HepG2 (cell line): ENCODE data around the gene RIMS3. TPM values are rescaled to one million over a fixed set of nuclear protein-coding genes. Genes with fewer than 3 reads are reported as not detected.

ENCODE experiments used
- ATAC-seq: fragments of 200-7000 bp; cut with Tn5 transposase; 3 replicates; pipeline ENCODE4 v1.9.1; 2020; ENCODE audit warnings: mild to moderate bottlenecking, moderate library complexity
- BruUV-seq: library from RNA; stranded (reverse); fragments of 400-500 nt; replicated peaks from 2 replicates; lab custom pipeline; 2021; lab: Mats Ljungman, UMichigan
- CTCF ChIA-PET: fragments of 300-600 bp; formaldehyde crosslinking; extraction: SDS; loops from one replicate; lab custom pipeline; 2021; ENCODE audit warnings: low total read pairs, inconsistent platforms, low intra/inter-chr PET ratio; lab: Yijun Ruan, JAX
- POLR2A ChIA-PET: fragments of 350-600 bp; sonication (Branson Sonifier 250); formaldehyde crosslinking; loops from one replicate; lab custom pipeline; 2020; ENCODE audit warnings: antibody characterized with exemption, inconsistent platforms; lab: Yijun Ruan, JAX
- DNase-seq: peaks from one replicate; pipeline ENCODE4 v3.0.0-alpha.2; 2015; ENCODE audit warnings: low spot score
- FAIRE-seq: peaks from 3 replicates; lab custom pipeline; 2011; peaks lifted over from hg19 to GRCh38; lab: Jason Lieb, UNC
- H2AFZ ChIP-seq: one replicate; pipeline ENCODE4 v1.6.1; 2011; ENCODE audit warnings: low read length, inconsistent platforms
- H3K27ac ChIP-seq: fragments of 300-600 bp; 3 replicates; pipeline ENCODE4 v1.8.0; 2011; ENCODE audit warnings: mixed run types, mild to moderate bottlenecking, mixed read lengths, low read length, inconsistent platforms; ENCODE audit not compliant: insufficient read depth; ENCODE audit errors: extremely low read length
- H3K27me3 ChIP-seq, 2 experiments: fragments of 200-600 bp in 1 of 2; 2 replicates in 1 of 2; 3 replicates in 1 of 2; pipeline versions ENCODE4 v1.6.0 to v1.8.0; 2011; ENCODE audit warnings: low read length in 2 of 2, mild to moderate bottlenecking in 2 of 2, moderate library complexity in 2 of 2, inconsistent platforms in 1 of 2; ENCODE audit not compliant: insufficient read depth in 2 of 2, control insufficient read depth in 1 of 2
- H3K36me3 ChIP-seq, 2 experiments: fragments of 200-600 bp in 1 of 2; replicated peaks in 1 of 2; 2 replicates in 1 of 2; 3 replicates in 1 of 2; pipeline versions ENCODE4 v1.5.1 to v1.8.0; 2011; ENCODE audit warnings: low read length in 2 of 2, inconsistent platforms in 1 of 2; ENCODE audit not compliant: insufficient read depth in 2 of 2, control insufficient read depth in 1 of 2
- H3K4me1 ChIP-seq: 2 replicates; pipeline ENCODE4 v1.5.1; 2012; ENCODE audit warnings: low read length, inconsistent platforms; ENCODE audit not compliant: insufficient read depth
- H3K4me2 ChIP-seq: 2 replicates; pipeline ENCODE4 v1.6.0; 2011; ENCODE audit warnings: low read depth, low read length, inconsistent platforms
- H3K4me3 ChIP-seq, 3 experiments: fragments of 200-600 bp in 1 of 3; sonication (generic), shearing (Covaris generic) in 1 of 3; replicated peaks in 1 of 3; 2 replicates each; pipeline ENCODE4 v1.5.1; 2011 to 2016; ENCODE audit warnings: low read length in 3 of 3, inconsistent platforms in 2 of 3, low read depth in 2 of 3, mild to moderate bottlenecking in 2 of 3, control low read depth in 1 of 3, mixed read lengths in 1 of 3; ENCODE audit not compliant: insufficient read depth in 1 of 3
- H3K79me2 ChIP-seq: one replicate; pipeline ENCODE4 v1.6.1; 2011; ENCODE audit warnings: low read length, inconsistent platforms; ENCODE audit not compliant: insufficient read depth
- H3K9ac ChIP-seq: 2 replicates; pipeline ENCODE4 v1.6.0; 2011; ENCODE audit warnings: mild to moderate bottlenecking, low read depth, low read length, inconsistent platforms; ENCODE audit not compliant: insufficient read depth
- H3K9me3 ChIP-seq: 2 replicates; pipeline ENCODE4 v1.5.1; 2012; ENCODE audit warnings: mild to moderate bottlenecking, low read length
- H4K20me1 ChIP-seq: 2 replicates; pipeline ENCODE4 v1.6.0; 2011; ENCODE audit warnings: inconsistent platforms, mild to moderate bottlenecking, low read length, moderate library complexity; ENCODE audit not compliant: insufficient read depth
- BCL6 ChIP-seq: IDR thresholded peaks from 2 replicates; pipeline ENCODE4 v1.6.1; 2016; ENCODE audit warnings: missing genetic modification reagents, missing compliant biosample characterization
- FOXA1 ChIP-seq, 2 experiments: fragments of 450-650 bp in 1 of 2; sonication (generic) in 1 of 2; formaldehyde crosslinking in 1 of 2; IDR thresholded peaks; 2 replicates each; pipeline versions ENCODE4 v1.4.0 to v1.6.1; 2016 to 2020; ENCODE audit warnings: missing genetic modification reagents in 1 of 2
- MBNL3 ChIP-seq: fragments of 250-450 bp; sonication (Bioruptor Pico); conservative IDR thresholded peaks from 2 replicates; pipeline ENCODE4 v1.8.0; 2022; ENCODE audit warnings: mild to moderate bottlenecking, inconsistent platforms
- SMC3 ChIP-seq: IDR thresholded peaks from 2 replicates; pipeline ENCODE4 v1.6.1; 2011; ENCODE audit warnings: low read length, improper control_type of control experiment
- STAG1 ChIP-seq: sonication (generic); formaldehyde crosslinking; IDR thresholded peaks from 2 replicates; pipeline ENCODE4 v1.4.0; 2020; ENCODE audit warnings: missing genetic modification reagents
- ZNF24 ChIP-seq: fragments of 450-650 bp; IDR thresholded peaks from 2 replicates; pipeline ENCODE4 v1.6.1; 2017; ENCODE audit warnings: antibody characterized with exemption, mild to moderate bottlenecking
- ZNF263 ChIP-seq: sonication (generic); formaldehyde crosslinking; IDR thresholded peaks from 2 replicates; pipeline ENCODE4 v1.4.0; 2020; ENCODE audit warnings: missing genetic modification reagents
- ZNF546 ChIP-seq: sonication (generic); formaldehyde crosslinking; conservative IDR thresholded peaks from 2 replicates; pipeline ENCODE4 v1.8.1; 2023; ENCODE audit warnings: mild to moderate bottlenecking, missing genetic modification reagents
- ZNF549 ChIP-seq: sonication (generic); formaldehyde crosslinking; IDR thresholded peaks from 2 replicates; pipeline ENCODE4 v1.5.0; 2020; ENCODE audit warnings: missing genetic modification reagents
- ZNF614 ChIP-seq: IDR thresholded peaks from 2 replicates; pipeline ENCODE4 v1.6.1; 2018; ENCODE audit warnings: missing biosample characterization, missing genetic modification reagents, inconsistent platforms, borderline replicate concordance
- WGBS: methylation state at CpG from one replicate; pipeline ENCODE4 v1.1.6; 2017; ENCODE audit warnings: low lambda C conversion rate; 5-methylcytosine and 5-hydroxymethylcytosine counted together
- in situ Hi-C: cut with HindIII; loops from 2 replicates; pipeline ENCODE4 v1.10.0; 2017; ENCODE audit warnings: low pct_unique_long_range_greater_than_20kb; ENCODE audit not compliant: extremely low pct_ligation_motif_present
- intact Hi-C: fragments of 100-400 bp; cut with micrococcal nuclease; formaldehyde crosslinking; loops from one replicate; pipeline ENCODE4 v1.10.0; 2022; ENCODE audit not compliant: unreplicated experiment
- polyA plus RNA-seq, 8 experiments: library from polyadenylated mRNA; depleted of rRNA in 3 of 8; stranded (reverse) in 7 of 8; unstranded in 1 of 8; fragments of >200 nt; fragmentation: Illumina TruSeq in 4 of 8; extraction: Trizol in 4 of 8; gene quantifications; 2 replicates each; pipeline versions ENCODE4 v1.2.1 to v1.2.3, GENCODE V29; 2011 to 2016; ENCODE audit warnings: low read depth in 4 of 8, missing spikeins in 1 of 8, mixed read lengths in 1 of 8; ENCODE audit not compliant: insufficient read depth in 1 of 8
- total RNA-seq, 5 experiments: library from RNA; depleted of rRNA; stranded (reverse); fragments of >200 nt; fragmentation: Illumina TruSeq; extraction: Trizol; gene quantifications; 2 replicates each; pipeline ENCODE4 v1.2.3, GENCODE V29; 2016; ENCODE audit warnings: low read depth in 1 of 5
- TF ChIP-seq, protein P1 (sequence below): sonication (generic); formaldehyde crosslinking; IDR thresholded peaks from 2 replicates; pipeline ENCODE4 v1.5.0; 2020; ENCODE audit warnings: mild to moderate bottlenecking, missing genetic modification reagents, moderate library complexity
- TF ChIP-seq, protein P2 (sequence below): sonication (generic); formaldehyde crosslinking; IDR thresholded peaks from 2 replicates; pipeline ENCODE4 v1.4.0; 2020; ENCODE audit warnings: missing genetic modification reagents
- TF ChIP-seq, protein P3 (sequence below): sonication (generic); formaldehyde crosslinking; conservative IDR thresholded peaks from 2 replicates; pipeline ENCODE4 v1.8.0; 2022; ENCODE audit warnings: mild to moderate bottlenecking, moderate library complexity, missing genetic modification reagents

Gene RIMS3
- total and polyA plus RNA-seq, 2 of the 13 experiments (the other 11 are each of a cell fraction or from before 2014, with no cell fraction given) = 2.1 to 5.4 TPM

DNA sequence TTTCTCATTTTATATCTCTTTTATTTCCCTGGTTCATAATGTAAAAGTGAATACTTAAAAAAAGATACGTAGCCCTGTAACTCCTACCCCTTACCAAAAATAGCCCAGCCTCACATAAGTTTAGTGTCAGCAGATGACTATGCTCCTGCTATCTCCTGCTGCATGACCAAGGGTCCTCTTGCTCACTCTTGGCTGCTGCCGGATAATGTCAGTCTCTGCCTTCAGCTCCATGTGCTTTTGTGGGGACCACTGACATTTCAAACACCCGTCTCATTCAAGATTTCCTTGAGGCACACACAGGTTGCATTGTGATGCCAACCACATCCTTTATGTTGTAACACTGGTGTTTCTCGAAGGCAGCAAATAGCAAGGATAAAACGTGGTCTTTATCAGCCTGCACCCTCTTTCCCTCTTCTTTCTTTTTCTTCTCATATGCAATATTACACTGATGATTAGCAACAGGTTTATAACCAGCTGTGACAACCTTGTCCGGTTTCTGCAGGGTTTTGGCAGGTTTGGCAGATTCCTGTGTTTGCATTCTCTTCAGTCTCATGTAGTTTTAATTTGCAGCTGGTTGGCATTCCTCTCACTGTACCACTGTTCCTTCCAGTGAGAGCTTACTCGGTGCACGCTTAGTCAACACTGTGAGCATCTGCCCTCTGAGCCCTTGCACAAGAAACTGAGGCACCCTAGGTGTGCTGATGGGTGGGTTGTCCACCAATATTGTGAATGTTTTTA, 71.9 kb downstream of the RIMS3 start:
- no peak overlapping the region for H3K27ac ChIP-seq

DNA sequence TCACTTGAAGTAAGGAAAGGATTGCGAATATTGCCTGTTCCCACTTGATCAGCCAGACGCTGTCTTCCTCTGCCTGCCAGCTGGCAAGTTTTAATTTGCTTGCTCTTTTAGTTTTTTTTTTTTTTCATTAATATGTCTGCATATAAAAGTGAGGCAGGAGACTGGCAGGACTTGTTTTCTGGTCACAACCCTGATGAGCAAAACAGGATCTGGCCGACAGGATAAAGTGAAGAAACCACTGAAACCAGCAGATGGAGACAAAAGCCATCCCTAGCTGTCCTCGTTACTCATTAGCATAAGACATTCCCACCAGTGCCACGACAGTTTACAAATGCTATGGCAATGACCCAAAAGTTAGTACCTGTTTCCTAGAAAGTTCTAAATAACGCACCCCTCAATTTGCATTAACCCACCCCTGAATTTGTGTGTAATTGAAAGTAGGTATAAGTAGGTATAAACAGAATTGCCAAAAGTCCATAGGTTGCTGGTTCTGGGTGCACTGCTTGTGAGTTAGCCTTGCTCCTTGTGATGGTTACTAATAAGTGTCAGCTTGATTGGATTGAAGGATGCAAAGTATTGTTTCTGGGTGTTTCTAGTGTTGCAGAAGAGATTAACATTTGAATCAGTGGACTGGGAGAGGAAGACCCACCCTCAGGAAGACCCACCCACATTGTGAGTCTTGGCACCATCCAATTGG, 73.2 kb downstream of the RIMS3 start:
- intact Hi-C loops = no loop called here
- H3K27ac ChIP-seq = no peak overlapping the region
- no peaks in the 10 kb centered on the region for H3K79me2 ChIP-seq
- no peak overlapping the region for H3K9ac ChIP-seq
- H3K4me1 ChIP-seq = no peaks in the 10 kb centered on the region; the same call in 1 of the 2 replicates
- DNase-seq = peak; percentile 28
- no peak overlapping the region for H2AFZ ChIP-seq
- FAIRE-seq = peak; percentile 18
- BruUV-seq = no TSS peak
- H3K27me3 ChIP-seq = peaks cover 0 to 17% of the 10 kb centered on the region in 2 experiments; a peak in 3 of 5 replicates
- H3K9me3 ChIP-seq = no peaks in the 10 kb centered on the region
- ChIA-PET CTCF (no interaction called here), POLR2A (no interaction called here)
- no peak overlapping the region for H3K4me3 ChIP-seq
- 24% methylated on average over 6 of the region's 6 CpGs for WGBS
- no peak overlapping the region for H3K4me2 ChIP-seq
- H3K36me3 ChIP-seq = no peaks in the 10 kb centered on the region
- H4K20me1 ChIP-seq = no peaks in the 10 kb centered on the region
- peak; percentile 71 for ATAC-seq
- in situ Hi-C loops = no loop called here
- TF ChIP-seq, protein P1, sequence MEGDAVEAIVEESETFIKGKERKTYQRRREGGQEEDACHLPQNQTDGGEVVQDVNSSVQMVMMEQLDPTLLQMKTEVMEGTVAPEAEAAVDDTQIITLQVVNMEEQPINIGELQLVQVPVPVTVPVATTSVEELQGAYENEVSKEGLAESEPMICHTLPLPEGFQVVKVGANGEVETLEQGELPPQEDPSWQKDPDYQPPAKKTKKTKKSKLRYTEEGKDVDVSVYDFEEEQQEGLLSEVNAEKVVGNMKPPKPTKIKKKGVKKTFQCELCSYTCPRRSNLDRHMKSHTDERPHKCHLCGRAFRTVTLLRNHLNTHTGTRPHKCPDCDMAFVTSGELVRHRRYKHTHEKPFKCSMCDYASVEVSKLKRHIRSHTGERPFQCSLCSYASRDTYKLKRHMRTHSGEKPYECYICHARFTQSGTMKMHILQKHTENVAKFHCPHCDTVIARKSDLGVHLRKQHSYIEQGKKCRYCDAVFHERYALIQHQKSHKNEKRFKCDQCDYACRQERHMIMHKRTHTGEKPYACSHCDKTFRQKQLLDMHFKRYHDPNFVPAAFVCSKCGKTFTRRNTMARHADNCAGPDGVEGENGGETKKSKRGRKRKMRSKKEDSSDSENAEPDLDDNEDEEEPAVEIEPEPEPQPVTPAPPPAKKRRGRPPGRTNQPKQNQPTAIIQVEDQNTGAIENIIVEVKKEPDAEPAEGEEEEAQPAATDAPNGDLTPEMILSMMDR (CRISPR knock-in tag) = peak; percentile 66
- TF ChIP-seq BCL6 (CRISPR knock-in tag) (0 out of 2 replicates have a peak, but pooled peaks have one; percentile 20), STAG1 (CRISPR knock-in tag) (peak; percentile 65), FOXA1 (IDR thresholded peaks at IDR 0.05) (no peak), FOXA1 (CRISPR knock-in tag; IDR thresholded peaks at IDR 0.05) (no peak), ZNF614 (CRISPR knock-in tag) (peak; percentile 92; the same call in 1 of the 2 replicates), SMC3 (peak; percentile 10; the same call in 1 of the 2 replicates)
- TF ChIP-seq, protein P2, sequence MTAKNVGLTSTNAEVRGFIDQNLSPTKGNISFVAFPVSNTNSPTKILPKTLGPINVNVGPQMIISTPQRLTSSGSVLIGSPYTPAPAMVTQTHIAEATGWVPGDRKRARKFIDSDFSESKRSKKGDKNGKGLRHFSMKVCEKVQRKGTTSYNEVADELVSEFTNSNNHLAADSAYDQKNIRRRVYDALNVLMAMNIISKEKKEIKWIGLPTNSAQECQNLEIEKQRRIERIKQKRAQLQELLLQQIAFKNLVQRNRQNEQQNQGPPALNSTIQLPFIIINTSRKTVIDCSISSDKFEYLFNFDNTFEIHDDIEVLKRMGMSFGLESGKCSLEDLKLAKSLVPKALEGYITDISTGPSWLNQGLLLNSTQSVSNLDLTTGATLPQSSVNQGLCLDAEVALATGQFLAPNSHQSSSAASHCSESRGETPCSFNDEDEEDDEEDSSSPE (CRISPR knock-in tag) = no peak

More for the DNA sequence above, 71.9 kb downstream of the RIMS3 start:
- Histone ChIP-seq H3K9ac (no peak overlapping the region), H3K4me2 (no peak overlapping the region), H3K36me3 (no peaks in the 10 kb centered on the region), H3K27me3 (peaks cover 0 to 19% of the 10 kb centered on the region in 2 experiments; a peak in 2 of 5 replicates), H2AFZ (no peak overlapping the region), H3K9me3 (no peaks in the 10 kb centered on the region), H4K20me1 (no peaks in the 10 kb centered on the region), H3K4me1 (no peaks in the 10 kb centered on the region; the same call in 1 of the 2 replicates), H3K4me3 (no peak overlapping the region), H3K79me2 (no peaks in the 10 kb centered on the region)
- TF ChIP-seq MBNL3 (CRISPR knock-in tag) (no peak), ZNF24 (no peak), ZNF546 (CRISPR knock-in tag) (no peak), ZNF263 (CRISPR knock-in tag) (no peak), ZNF549 (no peak)
- TF ChIP-seq, protein P3, sequence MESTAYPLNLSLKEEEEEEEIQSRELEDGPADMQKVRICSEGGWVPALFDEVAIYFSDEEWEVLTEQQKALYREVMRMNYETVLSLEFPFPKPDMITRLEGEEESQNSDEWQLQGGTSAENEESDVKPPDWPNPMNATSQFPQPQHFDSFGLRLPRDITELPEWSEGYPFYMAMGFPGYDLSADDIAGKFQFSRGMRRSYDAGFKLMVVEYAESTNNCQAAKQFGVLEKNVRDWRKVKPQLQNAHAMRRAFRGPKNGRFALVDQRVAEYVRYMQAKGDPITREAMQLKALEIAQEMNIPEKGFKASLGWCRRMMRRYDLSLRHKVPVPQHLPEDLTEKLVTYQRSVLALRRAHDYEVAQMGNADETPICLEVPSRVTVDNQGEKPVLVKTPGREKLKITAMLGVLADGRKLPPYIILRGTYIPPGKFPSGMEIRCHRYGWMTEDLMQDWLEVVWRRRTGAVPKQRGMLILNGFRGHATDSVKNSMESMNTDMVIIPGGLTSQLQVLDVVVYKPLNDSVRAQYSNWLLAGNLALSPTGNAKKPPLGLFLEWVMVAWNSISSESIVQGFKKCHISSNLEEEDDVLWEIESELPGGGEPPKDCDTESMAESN = no peak
- intact Hi-C loops (no loop called here), in situ Hi-C loops (no loop called here)
- FAIRE-seq (no peak), ATAC-seq (no peak), DNase-seq (no peak)
- POLR2A ChIA-PET = no interaction called here
- no TSS peak for BruUV-seq
- CTCF ChIA-PET = no interaction called here
- WGBS = 29% methylated on average over 8 of the region's 8 CpGs
